ENCODE results near the gene RNF32.
"Not testable (repeated sequence)": the region's sequence is repeated elsewhere in the genome, so short reads cannot be mapped to it uniquely, and the experiment has no call there.

The RNF32 gene

GRCh38 chr7:156642306-156643045 is 1.9 kb downstream of the RNF32 start:
- DNase-seq (ENCODE audit: low spot score): no peak

GRCh38 chr7:156647330-156647729 is 6.8 kb downstream of the RNF32 start:
- DNase-seq (ENCODE audit: low spot score): not testable (repeated sequence)

DNA sequence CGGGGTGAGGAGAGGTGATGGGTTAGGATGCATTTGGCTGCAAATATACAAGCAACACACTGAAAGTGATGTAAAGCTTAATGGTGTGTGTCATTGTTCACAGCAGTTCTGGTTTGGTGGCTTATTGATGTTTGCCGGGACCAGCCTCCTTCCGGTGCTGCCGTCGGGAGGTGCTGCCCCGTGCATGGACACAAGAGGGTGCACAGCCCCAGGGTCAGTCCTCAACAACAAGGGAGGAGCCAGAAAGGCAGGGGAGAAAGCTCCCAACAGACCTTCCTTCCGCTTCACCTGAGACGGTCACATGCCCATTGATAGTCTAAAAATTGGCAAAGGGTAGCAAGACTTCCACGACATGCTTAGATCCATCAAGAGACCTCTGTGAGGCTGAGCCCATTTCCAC is 9.5 kb downstream of the RNF32 start:
- no peak for DNase-seq (ENCODE audit: low spot score)

- no peak for DNase-seq (ENCODE audit: low spot score)
These were observed 10.9 kb downstream of the RNF32 start for GRCh38 chr7:156651474-156651873.

GRCh38 chr7:156652886-156653568 is 12.5 kb downstream of the RNF32 start:
- DNase-seq (ENCODE audit: low spot score): no peak

- no peak for DNase-seq (ENCODE audit: low spot score)
These were observed 14.1 kb downstream of the RNF32 start for GRCh38 chr7:156654511-156655234.

- no peak for DNase-seq (ENCODE audit: low spot score)
These were observed 14.7 kb downstream of the RNF32 start for GRCh38 chr7:156655251-156655650.

DNA sequence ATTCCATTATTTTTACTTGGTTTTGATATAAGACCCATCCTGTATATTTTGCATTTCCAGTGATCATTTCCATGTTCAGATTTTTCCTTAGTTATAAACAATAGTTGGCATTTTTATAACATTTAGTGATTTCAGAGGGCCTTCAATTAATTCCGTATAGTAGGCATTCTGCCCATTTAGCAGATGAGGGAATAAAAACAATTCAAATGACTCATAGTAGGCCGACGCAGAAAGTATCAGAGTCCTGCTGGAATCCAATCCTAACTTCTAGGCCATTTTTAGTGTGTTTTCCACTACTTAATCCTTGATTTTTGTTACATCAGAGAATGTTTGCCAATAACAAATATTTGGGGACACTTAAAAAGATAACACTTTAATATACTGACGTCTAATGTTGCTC is 15.4 kb downstream of the RNF32 start:
- DNase-seq (ENCODE audit: low spot score): no peak

GRCh38 chr7:156656598-156656997 is 16.0 kb downstream of the RNF32 start:
- DNase-seq (ENCODE audit: low spot score): no peak

DNA sequence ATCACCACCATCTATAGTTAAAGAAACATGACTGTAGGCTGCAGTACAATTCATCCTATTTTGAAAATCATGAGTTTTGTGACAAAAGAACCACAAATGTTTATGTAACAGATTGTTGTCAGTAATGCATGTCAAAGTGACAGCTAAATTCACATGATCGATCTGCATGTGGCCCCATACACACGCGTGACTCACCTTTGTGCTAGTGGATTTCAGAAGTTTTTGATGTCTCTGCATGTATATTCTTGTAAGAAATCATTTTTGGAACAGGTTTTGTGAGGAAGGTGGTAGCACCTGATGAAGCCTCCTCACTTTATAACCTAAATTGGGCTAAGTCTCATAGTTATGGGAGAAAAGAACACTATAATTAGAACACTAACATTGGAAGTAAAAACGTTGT is 17.1 kb downstream of the RNF32 start:
- DNase-seq (ENCODE audit: low spot score): no peak

- DNase-seq (ENCODE audit: low spot score): no peak
These were observed 18.6 kb downstream of the RNF32 start for GRCh38 chr7:156659203-156659602.

DNA sequence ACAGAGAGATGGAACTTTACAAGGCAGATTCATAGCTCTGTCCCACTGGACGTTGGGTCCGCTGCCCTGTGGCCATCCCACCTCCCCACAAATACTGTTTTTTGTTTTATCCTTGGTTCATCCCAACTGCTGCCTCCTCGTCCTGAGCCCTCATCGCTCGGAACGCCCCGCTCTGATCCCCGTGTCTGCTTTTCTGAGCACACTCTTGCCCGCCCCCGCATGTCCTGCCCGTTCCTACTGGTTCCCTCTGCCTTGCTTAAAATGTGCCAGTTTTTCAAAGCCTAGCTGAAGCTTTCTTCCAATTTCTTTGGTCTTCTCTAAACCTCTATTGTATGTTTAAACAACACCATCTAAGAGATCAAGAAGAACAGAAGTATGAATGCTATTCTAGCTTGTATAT is 19.4 kb downstream of the RNF32 start:
- DNase-seq (ENCODE audit: low spot score): no peak

GRCh38 chr7:156661637-156662036 is 21.1 kb downstream of the RNF32 start:
- DNase-seq (ENCODE audit: low spot score): no peak

DNA sequence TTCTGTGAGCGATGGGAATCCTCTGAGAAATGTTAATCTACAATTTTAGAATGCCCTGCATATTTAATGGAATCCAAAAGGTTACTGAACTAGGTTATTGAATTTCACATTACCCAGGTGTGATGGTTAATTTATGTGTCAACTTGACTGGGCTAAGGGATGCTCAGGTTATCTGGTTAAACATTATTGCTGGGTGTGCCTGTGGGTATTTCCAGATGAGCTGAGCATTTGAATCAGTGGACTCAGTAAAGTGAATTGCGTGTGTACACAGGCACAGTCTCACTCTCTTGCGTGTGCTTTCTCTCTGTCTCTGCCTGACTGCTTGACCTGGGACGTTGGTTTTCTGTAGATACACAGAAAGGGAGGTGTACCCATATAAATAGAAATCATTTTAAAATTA is 21.7 kb downstream of the RNF32 start:
- DNase-seq (ENCODE audit: low spot score): no peak

GRCh38 chr7:156665101-156665500 is 24.5 kb downstream of the RNF32 start:
- DNase-seq (ENCODE audit: low spot score): no peak

DNA sequence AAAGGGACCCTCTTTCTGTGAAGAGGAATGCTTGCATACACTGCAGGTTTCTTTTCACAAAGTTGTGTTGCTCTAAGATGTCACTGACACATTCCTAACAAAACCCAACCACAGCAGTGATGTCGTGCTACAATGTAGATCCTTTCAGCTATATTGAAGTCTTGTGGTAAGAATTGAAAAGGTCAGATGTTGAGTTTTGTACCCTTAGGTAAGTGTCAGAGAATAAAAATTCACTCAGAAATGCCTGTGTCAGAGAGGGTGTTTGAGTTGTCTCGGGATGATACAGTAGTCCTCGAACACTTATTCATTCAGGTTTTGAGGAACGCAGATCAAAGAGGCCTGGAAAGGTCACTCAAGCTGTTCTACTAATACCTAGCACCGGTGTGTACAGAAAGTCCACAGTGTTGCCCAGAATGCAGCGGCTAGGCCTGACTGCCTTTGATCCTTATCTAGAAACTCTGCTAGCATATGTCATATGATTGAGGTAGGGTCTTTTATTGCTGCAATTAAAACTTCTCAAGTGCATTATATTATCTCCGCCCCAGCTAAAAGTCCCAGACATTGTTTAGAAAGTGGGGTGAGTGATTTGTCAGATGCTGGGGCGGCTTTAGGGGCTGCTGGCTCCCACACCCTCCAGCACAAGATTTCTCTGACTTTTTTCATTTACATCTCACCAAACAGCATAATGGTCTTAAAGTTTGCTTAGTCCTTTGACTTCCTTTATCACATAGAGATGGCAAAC is 26.0 kb downstream of the RNF32 start:
- DNase-seq (ENCODE audit: low spot score): no peak

DNA sequence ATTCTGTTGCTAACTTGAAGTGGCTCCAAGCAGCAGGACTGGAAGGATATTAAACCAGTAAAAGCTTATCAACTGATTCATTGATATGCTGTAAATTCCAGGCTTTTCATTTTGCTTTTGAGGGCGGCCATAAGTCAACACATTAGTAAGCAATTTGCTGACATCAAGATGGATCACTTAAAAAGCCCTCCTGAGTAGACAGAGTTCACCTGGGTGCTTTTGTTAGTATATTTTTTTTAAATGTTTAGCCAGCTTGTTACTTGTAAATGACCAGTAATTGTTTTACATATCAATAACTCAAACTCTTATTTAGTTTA is 26.5 kb downstream of the RNF32 start:
- DNase-seq (ENCODE audit: low spot score): no peak

DNA sequence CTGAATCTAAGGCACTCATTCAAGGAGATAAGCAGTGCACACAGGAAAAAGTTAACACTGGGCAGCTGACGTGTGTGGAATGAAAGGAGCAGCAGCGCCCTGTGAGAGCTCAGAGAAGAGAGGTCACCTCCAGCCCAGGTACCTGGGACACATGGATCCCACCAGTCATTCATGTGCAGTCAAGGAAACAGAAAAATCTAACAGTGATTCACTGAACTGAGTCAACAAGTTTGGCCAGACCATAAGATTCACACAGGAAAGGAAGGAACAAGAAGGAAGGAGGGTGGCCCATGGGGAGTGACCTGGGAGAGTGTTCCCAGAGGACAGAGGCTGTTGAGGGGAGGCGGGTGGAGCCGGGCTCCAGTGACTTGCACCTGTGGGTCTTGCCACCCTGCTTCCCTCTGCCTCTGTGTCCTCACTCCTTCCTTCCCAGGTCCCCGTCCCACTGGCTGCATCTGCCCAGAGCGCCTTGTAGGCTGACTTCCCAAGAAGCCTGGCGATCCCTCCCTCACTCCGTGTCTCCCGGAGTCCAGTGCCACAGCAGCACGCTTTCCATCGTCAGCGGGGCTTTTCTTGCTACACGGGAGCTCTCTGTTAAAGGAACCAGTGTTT is 27.7 kb downstream of the RNF32 start:
- DNase-seq (ENCODE audit: low spot score): no peak

- no peak for DNase-seq (ENCODE audit: low spot score)
These were observed 28.7 kb downstream of the RNF32 start for GRCh38 chr7:156669035-156669828.

DNA sequence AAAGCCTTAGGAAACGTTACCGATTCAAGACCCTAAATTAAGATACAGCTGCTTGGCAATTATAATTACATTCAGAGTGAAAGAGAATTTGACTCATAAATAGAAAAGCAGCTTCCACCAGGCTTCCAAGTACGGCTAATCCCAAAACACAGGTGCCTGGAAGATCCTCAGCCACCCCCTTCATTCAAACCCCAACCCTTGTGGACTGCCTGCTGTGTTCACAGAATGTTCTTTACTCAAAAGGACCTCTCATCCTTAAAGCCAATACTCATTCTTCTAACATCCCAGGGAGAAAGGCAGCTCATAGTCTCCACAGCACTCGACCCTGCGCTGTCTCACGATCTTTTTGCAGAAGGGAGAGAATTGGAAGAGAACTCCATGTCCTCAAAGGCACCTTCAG is 32.9 kb downstream of the RNF32 start:
- no peak for DNase-seq (ENCODE audit: low spot score)

GRCh38 chr7:156673902-156674301 is 33.3 kb downstream of the RNF32 start:
- DNase-seq (ENCODE audit: low spot score): no peak

Data from CD4-positive, alpha-beta T cell treated with Interleukin-15 for 4 hours (primary cell).